Measurements from ENCODE around the gene GRN. TPM values are rescaled to one million over a fixed set of nuclear protein-coding genes. Genes with fewer than 3 reads are reported as not detected.
A peak's percentile ranks its signal among the peaks of the same experiment; 100 is the strongest.

GRN gene
- total RNA-seq, 4 donors from 2014 or later: 294 to 451 (median 340) TPM

GRCh38 chr17:44396946-44397345 is 51.8 kb downstream of the GRN start:
- WGBS: 96% methylated on average over 5 of the region's 5 CpGs
- no peaks in the 10 kb centered on the region for H3K27me3 ChIP-seq
- no peak overlapping the region for H3K4me3 ChIP-seq
- H3K4me1 ChIP-seq: no peaks in the 10 kb centered on the region
- DNase-seq (ENCODE audit: low spot score in 2 of 2): peak in 1 of 2 donors; percentile 31
- H3K9me3 ChIP-seq: no peaks in the 10 kb centered on the region
- H3K27ac ChIP-seq: no peak overlapping the region
- peaks cover 56% of the 10 kb centered on the region for H3K36me3 ChIP-seq
- TF ChIP-seq POLR2AphosphoS5 (IDR thresholded peaks at IDR 0.05) (no peak), POLR2A (IDR thresholded peaks at IDR 0.05) (no peak), EP300 (IDR thresholded peaks at IDR 0.05) (no peak)
- TF ChIP-seq, protein P1, sequence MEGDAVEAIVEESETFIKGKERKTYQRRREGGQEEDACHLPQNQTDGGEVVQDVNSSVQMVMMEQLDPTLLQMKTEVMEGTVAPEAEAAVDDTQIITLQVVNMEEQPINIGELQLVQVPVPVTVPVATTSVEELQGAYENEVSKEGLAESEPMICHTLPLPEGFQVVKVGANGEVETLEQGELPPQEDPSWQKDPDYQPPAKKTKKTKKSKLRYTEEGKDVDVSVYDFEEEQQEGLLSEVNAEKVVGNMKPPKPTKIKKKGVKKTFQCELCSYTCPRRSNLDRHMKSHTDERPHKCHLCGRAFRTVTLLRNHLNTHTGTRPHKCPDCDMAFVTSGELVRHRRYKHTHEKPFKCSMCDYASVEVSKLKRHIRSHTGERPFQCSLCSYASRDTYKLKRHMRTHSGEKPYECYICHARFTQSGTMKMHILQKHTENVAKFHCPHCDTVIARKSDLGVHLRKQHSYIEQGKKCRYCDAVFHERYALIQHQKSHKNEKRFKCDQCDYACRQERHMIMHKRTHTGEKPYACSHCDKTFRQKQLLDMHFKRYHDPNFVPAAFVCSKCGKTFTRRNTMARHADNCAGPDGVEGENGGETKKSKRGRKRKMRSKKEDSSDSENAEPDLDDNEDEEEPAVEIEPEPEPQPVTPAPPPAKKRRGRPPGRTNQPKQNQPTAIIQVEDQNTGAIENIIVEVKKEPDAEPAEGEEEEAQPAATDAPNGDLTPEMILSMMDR (IDR thresholded peaks at IDR 0.05): no peak

DNA sequence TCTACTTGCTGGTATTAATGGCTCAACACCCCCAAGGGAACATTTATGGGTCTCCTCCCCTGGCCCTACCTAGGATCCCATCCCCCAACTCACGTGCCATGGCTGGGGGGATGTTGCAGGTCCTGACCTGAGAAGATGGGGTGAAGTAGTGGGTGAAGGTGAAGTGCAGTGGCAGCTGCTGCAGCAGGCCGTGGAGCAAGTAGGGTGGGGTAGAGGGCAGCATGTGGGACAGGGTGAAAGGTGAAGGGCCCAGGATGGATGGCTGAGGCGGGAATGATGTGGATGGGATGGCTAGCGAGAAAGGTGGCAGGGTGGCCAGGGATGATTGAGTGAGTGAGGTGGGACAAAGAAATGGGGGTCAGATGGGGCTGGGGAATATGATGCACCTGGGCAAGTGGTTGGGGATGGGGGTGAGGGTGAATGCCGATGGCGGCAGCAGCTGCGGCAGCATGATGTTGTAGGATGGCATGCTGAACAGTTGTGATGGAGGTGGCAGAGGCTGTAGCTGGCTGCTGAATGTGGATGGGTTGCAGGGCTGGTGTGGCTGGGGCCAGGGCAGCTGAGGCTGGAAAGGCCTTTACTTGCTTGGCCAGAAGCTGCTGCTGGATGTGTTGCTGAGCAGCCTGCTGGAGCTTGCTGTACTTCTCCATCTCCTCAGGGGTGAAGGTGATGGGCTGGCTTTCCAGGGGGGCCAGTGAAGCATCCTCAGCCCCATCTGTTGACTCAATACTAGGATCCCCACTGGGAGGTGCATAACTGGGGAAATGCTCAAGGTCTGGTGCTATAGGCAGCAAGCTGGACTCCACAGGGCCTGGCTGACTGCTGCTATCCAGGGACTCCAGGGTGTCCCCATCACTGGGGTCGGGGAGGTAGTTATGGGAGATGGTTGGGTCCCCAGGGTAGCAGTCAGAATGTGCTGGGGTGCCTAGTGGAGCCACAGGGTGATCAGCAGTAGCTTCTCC is 52.7 kb downstream of the GRN start:
- Histone ChIP-seq H3K27ac (no peak overlapping the region), H3K27me3 (no peaks in the 10 kb centered on the region), H3K4me1 (no peaks in the 10 kb centered on the region), H3K9me3 (no peaks in the 10 kb centered on the region), H3K4me3 (no peak overlapping the region), H3K36me3 (peaks cover 62% of the 10 kb centered on the region)
- DNase-seq (ENCODE audit: low spot score in 2 of 2): peak in 1 of 2 donors; percentile 60
- 94% methylated on average over 8 of the region's 8 CpGs for WGBS
- no peak for TF ChIP-seq POLR2A (IDR thresholded peaks at IDR 0.05)
- no peak for TF ChIP-seq EP300 (IDR thresholded peaks at IDR 0.05)
- TF ChIP-seq POLR2AphosphoS5 (IDR thresholded peaks at IDR 0.05): no peak
- TF ChIP-seq, protein P1 (IDR thresholded peaks at IDR 0.05): no peak

GRCh38 chr17:44398692-44399691 is 53.9 kb downstream of the GRN start:
- no peaks in the 10 kb centered on the region for H3K9me3 ChIP-seq
- 95% methylated on average over 34 of the region's 41 CpGs for WGBS
- TF ChIP-seq, protein P1 (IDR thresholded peaks at IDR 0.05): no peak
- TF ChIP-seq POLR2AphosphoS5 (IDR thresholded peaks at IDR 0.05): no peak
- no peak for TF ChIP-seq POLR2A (IDR thresholded peaks at IDR 0.05)
- TF ChIP-seq EP300 (IDR thresholded peaks at IDR 0.05): no peak
- H3K4me3 ChIP-seq: no peak overlapping the region
- peak in 1 of 2 donors; percentile 69 for DNase-seq (ENCODE audit: low spot score in 2 of 2)
- H3K27ac ChIP-seq: no peak overlapping the region
- H3K4me1 ChIP-seq: no peaks in the 10 kb centered on the region
- no peaks in the 10 kb centered on the region for H3K27me3 ChIP-seq
- H3K36me3 ChIP-seq: peaks cover 74% of the 10 kb centered on the region

DNA sequence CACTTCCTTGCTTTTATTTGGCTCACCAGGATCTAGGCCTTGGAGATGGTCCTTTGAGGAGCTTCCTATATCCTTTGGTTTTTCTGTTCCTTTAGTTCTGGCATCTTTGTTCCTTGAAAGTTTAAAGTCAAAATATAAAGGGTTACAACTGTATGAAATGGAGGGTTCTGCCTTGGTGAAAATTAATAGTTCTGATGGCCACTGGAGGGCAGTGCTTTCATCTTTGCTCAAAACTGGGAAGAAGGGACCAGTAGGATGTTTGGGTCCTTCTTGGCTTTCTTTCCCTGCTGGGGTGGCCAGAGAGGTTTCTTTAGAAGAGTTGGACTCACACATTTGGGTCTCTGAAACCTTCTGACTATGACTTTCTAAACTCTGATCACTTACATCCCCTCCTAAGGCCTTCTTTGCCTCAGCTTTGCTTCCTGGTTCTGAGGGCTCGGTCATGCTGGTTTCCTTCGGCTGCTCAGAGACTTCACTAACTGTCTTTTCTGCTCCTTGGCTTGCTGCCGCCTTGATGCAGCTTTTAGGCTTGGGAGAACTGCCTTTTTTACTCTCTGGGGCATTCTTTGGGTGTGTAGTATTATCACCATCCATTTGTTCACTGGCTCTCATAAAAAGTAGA is 55.2 kb downstream of the GRN start:
- H3K9me3 ChIP-seq: no peaks in the 10 kb centered on the region
- no peaks in the 10 kb centered on the region for H3K27me3 ChIP-seq
- no peak overlapping the region for H3K27ac ChIP-seq
- TF ChIP-seq, protein P1 (IDR thresholded peaks at IDR 0.05): peak in 1 of 2 donors; percentile 21
- no peak for TF ChIP-seq POLR2A (IDR thresholded peaks at IDR 0.05)
- DNase-seq (ENCODE audit: low spot score in 2 of 2): peak in 1 of 2 donors; percentile 24
- no peaks in the 10 kb centered on the region for H3K4me1 ChIP-seq
- H3K4me3 ChIP-seq: no peak overlapping the region
- H3K36me3 ChIP-seq: peaks cover 84% of the 10 kb centered on the region
- WGBS: 90% methylated on average over 3 of the region's 3 CpGs

Other genes with a start within 250 kb of the GRN start
- gene HDAC5, start 221.7 kb upstream of the GRN start, total RNA-seq: 100 to 1,000 TPM; 135 to 197 (median 168) TPM
- 1 to 10 TPM; 1.6 to 3.7 (median 2.4) TPM for gene HROB, start 203.4 kb upstream of the GRN start, total RNA-seq
- not detected for gene ASB16, start 174.6 kb upstream of the GRN start, total RNA-seq
- 10 to 100 TPM; 31.5 to 48.8 (median 36.1) TPM for gene TMUB2, start 158.3 kb upstream of the GRN start, total RNA-seq
- 10 to 100 TPM; 44.1 to 75.0 (median 67.3) TPM for gene ATXN7L3, start 145.4 kb upstream of the GRN start, total RNA-seq
- gene UBTF, start 125.6 kb upstream of the GRN start, total RNA-seq: 100 to 1,000 TPM in 1 of 4 donors, 10 to 100 TPM in 3; 54.8 to 102 (median 71.8) TPM
- under 1 TPM in 3 of 4 donors, not detected in 1; 0.08 to 0.17 (median 0.10) TPM for gene SLC4A1, start 77.2 kb upstream of the GRN start, total RNA-seq
- 10 to 100 TPM; 12.6 to 22.0 (median 14.7) TPM for gene RUNDC3A, start 36.7 kb upstream of the GRN start, total RNA-seq
- gene SLC25A39, start 20.5 kb upstream of the GRN start, total RNA-seq: 100 to 1,000 TPM in 3 of 4 donors, 10 to 100 TPM in 1; 94.9 to 132 (median 111) TPM
- 1 to 10 TPM; 1.2 to 2.6 (median 1.5) TPM for gene FAM171A2, start 18.6 kb downstream of the GRN start, total RNA-seq
- gene ITGA2B, start 44.3 kb downstream of the GRN start, total RNA-seq: under 1 TPM in 2 of 4 donors, not detected in 2; 0.45 to 0.48 TPM
- 10 to 100 TPM; 31.3 to 63.9 (median 43.4) TPM for gene GPATCH8, start 158.1 kb downstream of the GRN start, total RNA-seq
- gene FZD2, start 212.2 kb downstream of the GRN start, total RNA-seq: 1 to 10 TPM in 1 of 4 donors, under 1 TPM in 2, not detected in 1; 0.42 to 2.1 (median 0.65) TPM

Measured in suprapubic skin (tissue), 4 donors.